GM18499 (cell line): ENCODE data around the gene DNAJC17.

Experiments
- ATAC-seq: cut with Tn5 transposase; IDR thresholded peaks from one replicate; pipeline ENCODE4 v1.9.1; 2021; ENCODE audit warnings: moderate number of reproducible peaks; ENCODE audit not compliant: insufficient read depth, unreplicated experiment

Gene DNAJC17

DNA sequence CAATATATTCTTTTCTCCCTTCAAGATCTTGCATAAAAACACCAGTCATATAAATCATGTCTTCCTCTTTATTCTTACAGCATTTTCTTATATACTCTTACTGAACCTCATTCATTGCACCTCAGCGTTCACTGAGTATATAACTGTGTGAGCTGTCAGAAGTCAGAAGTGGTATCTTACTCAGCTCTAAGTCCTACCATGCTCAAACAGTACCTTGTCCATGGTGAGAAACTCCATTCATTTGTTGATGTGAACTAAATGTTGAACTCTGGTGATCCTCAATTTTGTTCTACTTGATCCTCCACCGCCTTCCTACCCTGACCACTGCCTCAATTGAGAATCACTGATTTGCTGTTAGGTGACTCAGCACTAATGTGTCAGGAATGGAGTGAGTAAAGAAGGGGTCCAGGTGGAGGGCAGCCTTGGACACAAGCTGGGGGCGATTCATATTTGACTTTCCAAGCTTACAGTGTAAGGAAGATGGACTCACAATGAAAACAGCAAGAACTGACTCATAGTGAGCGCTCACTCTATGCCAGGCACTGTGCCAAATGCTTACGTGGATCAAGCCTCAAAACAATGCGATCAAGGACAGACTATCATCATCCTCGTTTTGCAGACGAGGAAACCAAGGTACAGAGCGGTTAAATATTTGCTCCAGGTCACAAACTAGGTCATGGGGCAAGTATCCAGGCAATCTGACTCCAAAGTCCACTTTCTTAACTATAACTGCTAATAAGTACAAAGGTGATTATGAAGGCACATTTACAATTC is 13.9 kb downstream of the DNAJC17 start:
- ATAC-seq = no peak

GRCh38 chr15:40792394-40792793 is 14.9 kb downstream of the DNAJC17 start:
- ATAC-seq = no peak

DNA sequence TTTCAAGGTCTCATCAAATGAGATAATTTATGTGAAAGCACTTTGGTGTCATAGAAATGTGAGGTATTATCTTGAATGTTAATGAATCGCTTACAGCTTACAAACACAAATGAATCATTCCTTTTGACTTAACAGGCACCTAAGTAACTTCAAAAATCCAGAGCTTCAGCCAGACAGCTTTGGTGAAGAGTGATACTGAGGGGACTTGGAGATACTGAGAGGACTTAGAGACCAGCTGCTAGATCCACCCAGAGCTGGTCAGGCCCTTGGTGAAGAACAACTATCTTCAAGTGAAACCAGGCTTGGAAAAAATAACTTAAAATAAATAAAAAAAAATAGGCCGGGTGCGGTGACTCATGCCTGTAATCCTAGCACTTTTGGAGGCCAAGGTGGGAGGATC is 16.6 kb downstream of the DNAJC17 start:
- ATAC-seq = no peak

DNA sequence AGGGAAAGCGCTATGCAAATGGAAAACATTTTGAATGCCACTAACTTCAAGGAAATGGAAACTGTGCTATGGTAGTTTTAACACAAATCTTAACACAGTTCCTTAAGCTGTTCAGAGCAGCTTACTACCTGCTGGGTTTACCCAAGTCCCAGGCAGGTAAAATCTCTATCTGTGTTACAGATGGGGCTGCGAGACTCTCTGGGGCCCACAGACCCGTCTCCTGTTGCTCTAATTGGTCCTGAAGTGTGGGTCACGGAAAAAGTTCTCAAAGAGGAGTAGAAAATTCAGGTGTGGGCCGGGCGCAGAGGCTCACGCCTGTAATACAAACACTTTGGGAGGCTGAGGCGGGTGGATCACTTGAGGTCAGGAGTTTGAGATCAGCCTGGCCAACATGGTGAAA is 17.3 kb downstream of the DNAJC17 start:
- ATAC-seq = no peak

- no peak for ATAC-seq
Observed at GRCh38 chr15:40789119-40789518, 18.2 kb downstream of the DNAJC17 start.

- no peak for ATAC-seq
Observed at GRCh38 chr15:40787991-40788390, 19.3 kb downstream of the DNAJC17 start.

- no peak for ATAC-seq
Observed at GRCh38 chr15:40787344-40787841, 19.9 kb downstream of the DNAJC17 start.

GRCh38 chr15:40785814-40786213 is 21.5 kb downstream of the DNAJC17 start:
- ATAC-seq = no peak

DNA sequence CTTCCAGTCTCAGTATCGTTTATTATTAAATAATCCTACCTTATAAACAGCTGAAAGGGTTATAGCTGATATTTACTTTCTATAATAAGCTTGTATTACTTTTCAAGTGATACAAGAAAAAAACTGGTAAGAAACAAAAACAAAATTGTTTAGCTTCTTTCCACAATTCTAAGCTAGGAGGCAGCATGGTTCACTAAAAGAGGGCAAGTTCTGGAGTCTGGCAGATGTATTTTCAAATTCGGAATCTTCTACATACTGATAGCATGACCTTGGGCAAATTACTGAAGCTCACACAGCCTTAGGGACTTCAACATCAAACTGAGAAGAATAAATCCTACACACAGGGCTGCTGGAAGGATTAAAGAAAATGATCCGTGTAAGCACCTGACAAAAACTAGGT is 22.1 kb downstream of the DNAJC17 start:
- no peak for ATAC-seq

- no peak for ATAC-seq
Observed at GRCh38 chr15:40782609-40783227, 24.6 kb downstream of the DNAJC17 start.

DNA sequence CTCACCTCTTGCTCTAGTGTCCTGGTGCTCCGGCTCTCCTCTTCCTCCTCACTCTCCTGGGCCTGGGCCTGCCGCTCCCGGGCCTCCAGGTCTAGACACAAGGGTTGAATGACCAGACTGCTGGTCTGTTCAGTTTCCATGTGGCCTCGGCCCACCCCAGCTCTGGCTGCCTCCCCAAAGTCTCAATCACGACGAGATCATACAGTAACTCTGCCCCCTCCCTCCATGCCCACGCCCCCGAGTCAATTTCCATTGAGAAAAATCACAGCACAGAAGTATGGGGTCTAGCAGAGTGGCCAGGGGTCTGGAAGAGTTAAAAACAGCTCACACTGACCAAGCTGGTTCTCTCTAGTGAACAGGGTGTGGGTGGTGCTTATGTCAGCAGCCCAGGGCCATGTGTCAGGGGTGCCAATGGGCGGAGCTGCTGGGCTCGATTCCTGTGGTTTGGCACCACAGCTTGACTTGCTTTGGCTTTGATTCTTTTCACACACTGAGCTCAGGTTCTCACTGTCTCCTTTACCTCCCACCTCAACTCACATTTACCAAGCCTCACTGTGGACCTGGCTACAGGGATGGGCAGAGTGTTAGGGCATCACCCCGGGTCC is 30.6 kb downstream of the DNAJC17 start:
- ATAC-seq = no peak

- ATAC-seq = no peak
Observed at GRCh38 chr15:40775740-40776536, 31.3 kb downstream of the DNAJC17 start.

DNA sequence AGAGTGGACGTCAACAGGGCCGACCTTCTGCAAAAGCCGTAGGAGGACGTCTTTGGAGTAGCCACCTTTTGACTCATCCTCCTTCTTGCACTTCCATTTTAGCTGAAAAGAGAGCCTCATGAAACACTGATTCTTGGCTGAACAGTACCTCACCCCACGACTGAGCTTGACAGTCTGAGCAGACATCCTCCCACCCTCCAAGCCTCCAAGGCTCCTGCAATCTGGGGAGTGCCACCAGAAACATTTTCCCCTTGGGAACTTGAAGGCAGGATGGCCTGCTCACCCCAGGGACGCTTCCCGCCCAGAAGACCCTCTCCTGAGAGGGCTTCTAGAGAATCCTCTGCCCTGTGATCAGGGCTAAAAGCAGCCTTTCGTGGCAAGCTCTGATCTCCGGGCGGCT is 32.3 kb downstream of the DNAJC17 start:
- no peak for ATAC-seq

GRCh38 chr15:40773902-40774301 is 33.4 kb downstream of the DNAJC17 start:
- ATAC-seq = no peak

GRCh38 chr15:40773496-40773895 is 33.8 kb downstream of the DNAJC17 start:
- no peak for ATAC-seq

DNA sequence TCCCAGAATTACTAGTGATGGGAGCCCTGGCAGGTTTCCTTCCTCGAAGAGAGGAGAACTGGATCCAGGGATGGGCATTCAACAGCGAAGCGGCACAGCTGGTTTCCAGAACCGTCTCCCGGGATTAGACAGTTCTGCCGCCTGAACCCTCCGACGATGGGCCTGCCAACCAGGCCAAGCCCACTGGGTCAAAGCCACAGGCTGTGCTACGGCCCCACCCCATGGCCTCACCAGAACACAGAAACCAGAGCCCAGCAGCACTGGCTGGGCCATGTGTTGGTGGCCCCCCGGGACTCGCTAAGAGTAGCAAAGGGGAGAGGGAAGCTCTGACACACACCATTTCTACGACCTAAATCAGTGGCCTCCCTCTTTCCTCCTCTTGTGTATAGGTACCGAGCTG is 35.3 kb downstream of the DNAJC17 start:
- no peak for ATAC-seq

DNA sequence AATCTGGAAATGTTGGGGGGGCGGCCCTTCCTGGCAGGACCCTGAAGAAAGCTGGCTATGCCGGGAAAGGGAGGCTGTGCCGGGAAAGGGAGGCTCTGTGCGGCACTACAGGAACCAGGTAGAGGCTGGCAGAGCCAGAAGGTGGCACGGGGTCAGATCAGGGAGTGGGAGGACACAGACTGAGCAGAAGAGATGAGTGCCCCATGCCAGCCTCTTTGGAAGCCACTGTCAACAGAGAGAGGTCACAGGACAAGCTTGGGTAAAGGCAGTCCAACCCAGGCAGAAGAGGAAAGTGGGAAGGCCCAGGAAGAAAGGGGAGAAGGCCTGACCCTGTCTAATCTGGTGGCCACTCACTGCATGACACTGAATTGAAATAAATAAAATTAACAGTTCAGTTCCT is 36.0 kb downstream of the DNAJC17 start:
- no peak for ATAC-seq

DNA sequence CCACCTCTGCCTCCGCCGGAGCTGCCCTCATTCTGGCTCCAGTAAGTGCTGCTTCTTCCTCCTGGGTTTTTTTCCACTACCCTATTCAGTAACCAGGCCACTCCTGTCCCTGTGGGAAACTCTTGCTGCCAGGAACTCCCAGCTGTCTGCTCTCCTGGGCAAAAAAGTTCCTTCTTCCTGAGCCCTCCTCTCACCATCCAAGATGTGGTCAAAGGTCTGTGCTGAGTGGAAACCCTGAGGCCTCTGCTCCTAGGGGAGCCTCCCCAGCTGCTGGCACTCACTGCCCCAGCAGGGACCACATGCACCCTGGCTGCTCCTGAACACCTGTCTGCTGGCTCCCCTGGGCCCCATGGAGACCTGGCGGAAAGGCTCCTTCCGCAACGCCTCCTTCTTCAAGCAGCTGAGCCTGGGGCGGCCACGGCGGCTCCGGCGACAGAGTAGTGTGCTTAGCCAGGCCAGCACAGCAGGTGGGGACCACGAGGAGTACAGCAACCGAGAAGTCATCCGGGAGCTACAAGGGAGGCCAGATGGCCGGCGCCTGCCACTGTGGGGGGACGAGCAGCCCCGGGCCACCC is 37.0 kb downstream of the DNAJC17 start:
- ATAC-seq = no peak

DNA sequence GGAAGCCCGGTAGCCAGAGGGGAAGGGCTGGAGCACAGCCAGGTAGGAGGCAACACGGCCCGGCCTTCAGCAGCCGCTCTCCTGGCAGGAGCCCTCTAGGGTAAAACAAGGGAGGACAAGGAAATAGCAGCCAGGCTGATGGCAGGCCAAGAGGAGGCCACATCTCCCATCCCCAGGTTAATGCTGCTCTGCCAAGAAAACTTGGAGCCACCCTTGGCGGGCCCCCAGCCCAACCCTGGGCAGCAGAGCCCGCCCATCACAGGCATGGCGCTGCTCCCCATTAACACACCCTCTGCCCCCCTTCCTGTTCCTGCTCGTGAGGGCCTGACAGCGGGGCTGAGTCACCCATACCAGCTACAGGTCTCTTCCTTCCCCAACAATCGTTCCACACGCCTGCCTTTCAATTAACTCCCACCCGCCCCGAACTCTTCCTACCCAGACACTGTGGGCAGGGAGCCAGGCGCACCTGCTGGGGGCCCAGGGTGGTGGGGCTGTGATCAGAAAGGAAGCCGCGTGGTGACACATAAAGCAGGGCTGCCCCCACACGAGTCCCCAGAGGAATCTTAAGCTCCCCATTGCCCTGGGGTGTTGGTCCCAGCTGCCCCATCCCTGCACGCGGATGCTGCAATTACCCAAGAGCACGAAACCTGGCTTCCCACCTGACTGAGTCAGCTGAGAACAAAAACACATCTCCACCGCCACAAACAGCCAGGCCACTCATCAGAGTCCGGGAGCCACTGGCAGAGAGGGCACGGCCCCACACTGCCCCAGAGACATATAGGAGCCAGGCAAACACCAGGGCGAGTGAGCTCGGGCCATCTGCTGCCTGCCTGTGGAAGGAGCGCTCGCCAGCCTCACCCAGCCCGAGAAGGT is 37.8 kb downstream of the DNAJC17 start, which contains the start of gene C15orf62:
Gene C15orf62, plus strand, starts transcription at position 707 of the 873 bp plus-strand sequence. CDS start 516 bp downstream, outside the sequence.
- no peak for ATAC-seq
